Neural progenitor cell (in vitro differentiated cells): ENCODE results near the gene RANBP6. TPM values are rescaled to one million over a fixed set of nuclear protein-coding genes. Genes with fewer than 3 reads are reported as not detected.
"Not testable (repeated sequence)": the region's sequence is repeated elsewhere in the genome, so short reads cannot be mapped to it uniquely, and the experiment has no call there.

ENCODE experiments used
- DNase-seq: peaks from one replicate; pipeline ENCODE4 v3.0.0-alpha.2; 2016; ENCODE audit warnings: low spot score
- H2AFZ ChIP-seq: fragments of 200-600 bp; sonication (generic); replicated peaks from 2 replicates; pipeline ENCODE4 v1.6.1; 2016; ENCODE audit warnings: antibody characterized with exemption
- H3F3A ChIP-seq: fragments of 200-600 bp; sonication (generic); 2 replicates; pipeline ENCODE4 v1.6.1; 2016; ENCODE audit warnings: antibody characterized with exemption, low read depth
- H3K27ac ChIP-seq: fragments of 200-600 bp; sonication (generic); 2 replicates; pipeline ENCODE4 v1.5.1; 2016; ENCODE audit warnings: mild to moderate bottlenecking
- H3K27me3 ChIP-seq: fragments of 200-600 bp; sonication (generic); 2 replicates; pipeline ENCODE4 v1.6.1; 2016; ENCODE audit warnings: mild to moderate bottlenecking, moderate library complexity
- H3K36me3 ChIP-seq: fragments of 200-600 bp; sonication (generic); 2 replicates; pipeline ENCODE4 v1.5.1; 2016
- H3K4me1 ChIP-seq: fragments of 200-600 bp; sonication (generic); 2 replicates; pipeline ENCODE4 v1.6.1; 2016; ENCODE audit warnings: mixed run types
- H3K4me2 ChIP-seq: fragments of 200-600 bp; sonication (generic); 2 replicates; pipeline ENCODE4 v1.6.1; 2016
- H3K4me3 ChIP-seq: fragments of 200-600 bp; sonication (generic); 2 replicates; pipeline ENCODE4 v1.5.1; 2016
- H3K79me2 ChIP-seq: fragments of 200-600 bp; sonication (generic); 2 replicates; pipeline ENCODE4 v1.6.1; 2016; ENCODE audit warnings: low read depth
- H3K9ac ChIP-seq: fragments of 200-600 bp; sonication (generic); 2 replicates; pipeline ENCODE4 v1.6.1; 2016
- H3K9me3 ChIP-seq: fragments of 200-600 bp; sonication (generic); 2 replicates; pipeline ENCODE4 v1.5.1; 2016; ENCODE audit warnings: low read depth
- H4K20me1 ChIP-seq: fragments of 200-600 bp; sonication (generic); 2 replicates; pipeline ENCODE4 v1.6.1; 2016; ENCODE audit warnings: low read depth
- H3K27ac Mint-ChIP-seq: 3 replicates; pipeline ENCODE4 v1.8.0; 2021; ENCODE audit warnings: mixed read lengths
- H3K27me3 Mint-ChIP-seq: 2 replicates; pipeline ENCODE4 v1.8.0; 2022; ENCODE audit warnings: low read depth, mild to moderate bottlenecking, inconsistent platforms, moderate library complexity, mixed read lengths; ENCODE audit not compliant: insufficient read depth
- H3K36me3 Mint-ChIP-seq: 3 replicates; pipeline ENCODE4 v1.8.0; 2021; ENCODE audit warnings: mixed read lengths
- H3K4me1 Mint-ChIP-seq: 3 replicates; pipeline ENCODE4 v1.8.0; 2021; ENCODE audit warnings: mixed read lengths
- H3K4me3 Mint-ChIP-seq: 3 replicates; pipeline ENCODE4 v1.8.0; 2021; ENCODE audit warnings: mild to moderate bottlenecking, moderate library complexity, mixed read lengths
- H3K9me3 Mint-ChIP-seq: 3 replicates; pipeline ENCODE4 v1.8.0; 2020; ENCODE audit warnings: mixed read lengths
- CTCF ChIP-seq: fragments of 200-600 bp; sonication (generic); IDR thresholded peaks from 2 replicates; pipeline ENCODE4 v1.5.1; 2017; ENCODE audit warnings: antibody characterized with exemption, mild to moderate bottlenecking
- EZH2 ChIP-seq: fragments of 200-600 bp; sonication (generic); IDR thresholded peaks from 2 replicates; pipeline ENCODE4 v1.6.1; 2017; ENCODE audit warnings: antibody characterized with exemption, mild to moderate bottlenecking, moderate library complexity
- EZH2phosphoT487 ChIP-seq: fragments of 200-600 bp; sonication (generic); IDR thresholded peaks from 2 replicates; pipeline ENCODE4 v1.6.1; 2017; ENCODE audit warnings: antibody characterized with exemption
- total RNA-seq: library from RNA; depleted of rRNA; stranded (reverse); fragments of >200 nt; gene quantifications from 2 replicates; pipeline ENCODE4 v1.2.3, GENCODE V29; 2015; ENCODE audit warnings: low replicate concordance

RANBP6 gene
- 43.6 and 63.0 TPM in 2 replicates for total RNA-seq

- H3K36me3 ChIP-seq: peaks cover 14% of the 10 kb centered on the region
- peaks cover 49% of the 10 kb centered on the region for H3K79me2 ChIP-seq
- peak within 1 kb of the TSS; percentile 94 for H3K4me2 ChIP-seq
- Mint-ChIP-seq H3K4me1 (peaks cover 34% of the 10 kb centered on the region), H3K27me3 (peaks cover under 1% of the 10 kb centered on the region), H3K27ac (peak within 1 kb of the TSS; percentile 97), H3K4me3 (peak within 1 kb of the TSS; percentile 96), H3K36me3 (peaks cover 25% of the 10 kb centered on the region), H3K9me3 (no peaks in the 10 kb centered on the region)
- H3K27me3 ChIP-seq: no peaks in the 10 kb centered on the region
- peak within 1 kb of the TSS; percentile 42 for H3K27ac ChIP-seq
- no peak for TF ChIP-seq CTCF
- no peak for TF ChIP-seq EZH2
- no peak for TF ChIP-seq EZH2phosphoT487
- peaks cover 12% of the 10 kb centered on the region for H4K20me1 ChIP-seq
- H3K9ac ChIP-seq: peak within 1 kb of the TSS; percentile 95
- H3K4me1 ChIP-seq: peaks cover 22% of the 10 kb centered on the region
- H3K4me3 ChIP-seq: peak within 1 kb of the TSS; percentile 96
- peak within 1 kb of the TSS; percentile 97 for H2AFZ ChIP-seq
- DNase-seq: peak; percentile 94
- H3F3A ChIP-seq: no peaks in the 10 kb centered on the region
- no peaks in the 10 kb centered on the region for H3K9me3 ChIP-seq
Observed at GRCh38 chr9:6015278-6016157, at the start of gene RANBP6. Gene RANBP6 (minus strand): TSS chr9:6015624. CDS start chr9:6015607, 17 bp downstream.

GRCh38 chr9:6063146-6063545 is 47.7 kb upstream of the RANBP6 start:
- DNase-seq: not testable (repeated sequence)

GRCh38 chr9:6055666-6056065 is 40.2 kb upstream of the RANBP6 start:
- peaks cover 3% of the 10 kb centered on the region for H3K27me3 Mint-ChIP-seq
- H3K4me3 ChIP-seq: no peak overlapping the region
- no peak overlapping the region for H3K4me2 ChIP-seq
- H3K9ac ChIP-seq: no peak overlapping the region
- no peaks in the 10 kb centered on the region for H4K20me1 ChIP-seq
- peaks cover 6% of the 10 kb centered on the region for H3K9me3 Mint-ChIP-seq
- no peak overlapping the region for H3K27ac Mint-ChIP-seq
- no peaks in the 10 kb centered on the region for H3F3A ChIP-seq
- H2AFZ ChIP-seq: no peak overlapping the region
- no peaks in the 10 kb centered on the region for H3K4me1 ChIP-seq
- no peaks in the 10 kb centered on the region for H3K9me3 ChIP-seq
- TF ChIP-seq EZH2phosphoT487 (no peak), CTCF (no peak), EZH2 (no peak)
- no peaks in the 10 kb centered on the region for H3K79me2 ChIP-seq
- H3K4me3 Mint-ChIP-seq: no peak overlapping the region
- H3K27ac ChIP-seq: no peak overlapping the region
- no peaks in the 10 kb centered on the region for H3K36me3 ChIP-seq
- H3K27me3 ChIP-seq: no peaks in the 10 kb centered on the region
- H3K36me3 Mint-ChIP-seq: no peaks in the 10 kb centered on the region
- DNase-seq: no peak
- peaks cover 9% of the 10 kb centered on the region for H3K4me1 Mint-ChIP-seq

More at GRCh38 chr9:6063146-6063545, 47.7 kb upstream of the RANBP6 start:
- not testable (repeated sequence) for H3K36me3 ChIP-seq, H3K27ac Mint-ChIP-seq, H2AFZ ChIP-seq, H3K4me1 Mint-ChIP-seq, H3K27me3 ChIP-seq, H3K4me3 Mint-ChIP-seq, H3K79me2 ChIP-seq, H3K36me3 Mint-ChIP-seq, H4K20me1 ChIP-seq, H3K9ac ChIP-seq, H3K27me3 Mint-ChIP-seq, H3K27ac ChIP-seq, H3K4me1 ChIP-seq, H3F3A ChIP-seq, H3K9me3 ChIP-seq, H3K4me3 ChIP-seq, H3K4me2 ChIP-seq
- H3K9me3 Mint-ChIP-seq: peaks cover 12% of the 10 kb centered on the region

- TF ChIP-seq EZH2phosphoT487 (no peak), CTCF (peak; percentile 69)
- no peaks in the 10 kb centered on the region for H3K4me1 ChIP-seq
- no peak overlapping the region for H2AFZ ChIP-seq
- H3K4me2 ChIP-seq: no peak overlapping the region
- no peak overlapping the region for H3K4me3 ChIP-seq
- peak; percentile 80 for DNase-seq
- Mint-ChIP-seq H3K27ac (no peak overlapping the region), H3K4me1 (peaks cover 9% of the 10 kb centered on the region), H3K27me3 (peaks cover 3% of the 10 kb centered on the region), H3K36me3 (no peaks in the 10 kb centered on the region), H3K9me3 (peaks cover 6% of the 10 kb centered on the region), H3K4me3 (no peak overlapping the region)
- H4K20me1 ChIP-seq: no peaks in the 10 kb centered on the region
- no peak overlapping the region for H3K9ac ChIP-seq
- no peaks in the 10 kb centered on the region for H3K9me3 ChIP-seq
- H3K36me3 ChIP-seq: no peaks in the 10 kb centered on the region
- H3K27ac ChIP-seq: no peak overlapping the region
- H3K27me3 ChIP-seq: no peaks in the 10 kb centered on the region
- H3K79me2 ChIP-seq: no peaks in the 10 kb centered on the region
- H3F3A ChIP-seq: no peaks in the 10 kb centered on the region
Observed at GRCh38 chr9:6055216-6055615, 39.8 kb upstream of the RANBP6 start.
